Transverse colon (tissue), 4 donors: ENCODE measurements around the gene CDON. TPM values are rescaled to one million over a fixed set of nuclear protein-coding genes. Genes with fewer than 3 reads are reported as not detected.

Source experiments
- DNase-seq: peaks from one replicate; pipeline ENCODE4 v3.0.0-alpha.2; 2019
- H3K27ac ChIP-seq, 4 donors: fragments of 200-600 bp; sonication (generic); 2 replicates each; pipeline ENCODE4 v1.5.1; 2016 to 2018; ENCODE audit warnings: inconsistent platforms in 4 of 4
- H3K27me3 ChIP-seq: fragments of 200-600 bp; sonication (generic); 2 replicates; pipeline ENCODE4 v1.5.1; 2017; ENCODE audit warnings: inconsistent platforms
- H3K36me3 ChIP-seq, 4 donors: fragments of 200-600 bp; sonication (generic); 2 replicates each; pipeline ENCODE4 v1.5.1; 2017 to 2019; ENCODE audit warnings: inconsistent platforms in 4 of 4
- H3K4me1 ChIP-seq, 4 donors: fragments of 200-600 bp; sonication (generic); 2 replicates each; pipeline ENCODE4 v1.5.1; 2017 to 2020; ENCODE audit warnings: inconsistent platforms in 4 of 4
- H3K4me3 ChIP-seq, 4 donors: fragments of 200-600 bp; sonication (generic); 1 replicate in 1 of 4; 2 replicates in 3 of 4; pipeline versions ENCODE4 v1.5.1 to v1.6.1; 2017 to 2019; ENCODE audit warnings: inconsistent platforms in 4 of 4
- H3K9me3 ChIP-seq, 2 donors: fragments of 200-600 bp; sonication (generic); 2 replicates each; pipeline ENCODE4 v1.5.1; 2017 to 2019; ENCODE audit warnings: inconsistent platforms in 2 of 2
- EP300 ChIP-seq: sonication (generic); formaldehyde crosslinking; IDR thresholded peaks from one replicate; pipeline ENCODE4 v1.6.1; 2017; ENCODE audit warnings: antibody characterized with exemption, low read depth
- POLR2A ChIP-seq: fragments of 450-650 bp; IDR thresholded peaks from one replicate; pipeline ENCODE4 v1.6.1; 2016; ENCODE audit warnings: antibody characterized with exemption, mild to moderate bottlenecking, moderate library complexity
- POLR2AphosphoS5 ChIP-seq, 3 donors: sonication (generic); formaldehyde crosslinking; IDR thresholded peaks; one replicate each; pipeline ENCODE4 v1.6.1; 2016; ENCODE audit warnings: antibody characterized with exemption in 3 of 3
- WGBS, 2 donors: methylation state at CpG; one replicate each; pipeline ENCODE4 v1.1.5; 2018; ENCODE audit warnings: low coverage in 1 of 2; 5-methylcytosine and 5-hydroxymethylcytosine counted together
- in situ Hi-C, 4 donors: fragments of 200-750 bp; cut with MboI; loops; one replicate each; pipeline versions ENCODE4 v1.15.0 to v1.15.1; 2017; ENCODE audit warnings: low sequenced_read_pairs in 3 of 4, low pct_ligation_motif_present in 1 of 4, low pct_unique_long_range_greater_than_20kb in 1 of 4
- intact Hi-C: fragments of 100-400 bp; cut with DNase I; formaldehyde crosslinking; loops from one replicate; pipeline ENCODE4 v1.15.1; 2023; ENCODE audit warnings: low total_unique reads
- total RNA-seq, 4 donors: library from RNA; depleted of rRNA; stranded (reverse); fragments of >200 nt; gene quantifications; one replicate each; pipeline ENCODE4 v1.1.0, GENCODE V29; 2016
- TF ChIP-seq, protein P1 (sequence below), 5 experiments: fragments of 200-600 bp in 3 of 5; fragments of 450-650 bp in 2 of 5; sonication (generic) in 3 of 5; IDR thresholded peaks; 1 replicate in 2 of 5; 2 replicates in 3 of 5; pipeline ENCODE4 v1.5.1; 2016 to 2017; ENCODE audit warnings: antibody characterized with exemption in 5 of 5, inconsistent platforms in 3 of 5, mild to moderate bottlenecking in 2 of 5, moderate library complexity in 1 of 5

Gene CDON
- total RNA-seq, 4 donors from 2014 or later: 7.6 to 31.0 (median 9.9) TPM

- no peaks in the 10 kb centered on the region for H3K27me3 ChIP-seq
- H3K36me3 ChIP-seq: no peaks in the 10 kb centered on the region
- no peak for DNase-seq
- no peak for TF ChIP-seq POLR2AphosphoS5 (IDR thresholded peaks at IDR 0.05)
- TF ChIP-seq, protein P1, sequence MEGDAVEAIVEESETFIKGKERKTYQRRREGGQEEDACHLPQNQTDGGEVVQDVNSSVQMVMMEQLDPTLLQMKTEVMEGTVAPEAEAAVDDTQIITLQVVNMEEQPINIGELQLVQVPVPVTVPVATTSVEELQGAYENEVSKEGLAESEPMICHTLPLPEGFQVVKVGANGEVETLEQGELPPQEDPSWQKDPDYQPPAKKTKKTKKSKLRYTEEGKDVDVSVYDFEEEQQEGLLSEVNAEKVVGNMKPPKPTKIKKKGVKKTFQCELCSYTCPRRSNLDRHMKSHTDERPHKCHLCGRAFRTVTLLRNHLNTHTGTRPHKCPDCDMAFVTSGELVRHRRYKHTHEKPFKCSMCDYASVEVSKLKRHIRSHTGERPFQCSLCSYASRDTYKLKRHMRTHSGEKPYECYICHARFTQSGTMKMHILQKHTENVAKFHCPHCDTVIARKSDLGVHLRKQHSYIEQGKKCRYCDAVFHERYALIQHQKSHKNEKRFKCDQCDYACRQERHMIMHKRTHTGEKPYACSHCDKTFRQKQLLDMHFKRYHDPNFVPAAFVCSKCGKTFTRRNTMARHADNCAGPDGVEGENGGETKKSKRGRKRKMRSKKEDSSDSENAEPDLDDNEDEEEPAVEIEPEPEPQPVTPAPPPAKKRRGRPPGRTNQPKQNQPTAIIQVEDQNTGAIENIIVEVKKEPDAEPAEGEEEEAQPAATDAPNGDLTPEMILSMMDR (IDR thresholded peaks at IDR 0.05): no peak
- no peak for TF ChIP-seq POLR2A
- TF ChIP-seq EP300: no peak
- in situ Hi-C loops (no loop called here), intact Hi-C loops (no loop called here)
- no peaks in the 10 kb centered on the region for H3K9me3 ChIP-seq
- peaks cover 8 to 10% (median 9%) of the 10 kb centered on the region in 4 donors for H3K4me1 ChIP-seq
- no peak overlapping the region for H3K4me3 ChIP-seq
- WGBS, 2 donors: 82% methylated on average over 13 of the region's 14 CpGs; no CpG with 5 or more reads in 1 of the 2 donors
- H3K27ac ChIP-seq: no peak overlapping the region
Observed at GRCh38 chr11:125946712-125947418, 115.8 kb downstream of the CDON start.

- 77 to 92% methylated on average over 5 to 8 of the region's 8 CpGs for WGBS, 2 donors
- Histone ChIP-seq H3K4me3 (no peak within 1 kb of the TSS), H3K27me3 (no peaks in the 10 kb centered on the region), H3K4me1 (peaks cover 2 to 6% (median 4%) of the 10 kb centered on the region in 4 donors), H3K27ac (no peak within 1 kb of the TSS), H3K9me3 (no peaks in the 10 kb centered on the region), H3K36me3 (no peaks in the 10 kb centered on the region)
- DNase-seq: no peak
- intact Hi-C loops (no loop called here), in situ Hi-C loops (no loop called here)
- TF ChIP-seq POLR2AphosphoS5 (IDR thresholded peaks at IDR 0.05) (no peak), EP300 (no peak), POLR2A (no peak)
- TF ChIP-seq, protein P1 (IDR thresholded peaks at IDR 0.05): no peak
Observed at GRCh38 chr11:125945797-125946520, 116.7 kb downstream of the CDON start, which contains the start of gene VSIG10L2. VSIG10L2 (plus strand) TSS chr11:125946044; CDS start chr11:125946056, 12 bp downstream.

- Histone ChIP-seq H3K27me3 (no peaks in the 10 kb centered on the region), H3K4me1 (no peaks in the 10 kb centered on the region), H3K4me3 (no peak overlapping the region), H3K27ac (no peak overlapping the region), H3K9me3 (no peaks in the 10 kb centered on the region), H3K36me3 (no peaks in the 10 kb centered on the region)
- WGBS, 2 donors: 64 to 78% methylated on average over 8 to 15 of the region's 15 CpGs
- TF ChIP-seq POLR2A (no peak), EP300 (no peak), POLR2AphosphoS5 (IDR thresholded peaks at IDR 0.05) (no peak)
- TF ChIP-seq, protein P1 (IDR thresholded peaks at IDR 0.05): no peak
- in situ Hi-C loops: no loop called here
- no peak for DNase-seq
- intact Hi-C loops: no loop called here
Observed at GRCh38 chr11:125945011-125945796, 117.5 kb downstream of the CDON start.
